Limb (tissue), 2 donors: Measurements from ENCODE around the gene MND1.
"Not testable (repeated sequence)": the region's sequence is repeated elsewhere in the genome, so short reads cannot be mapped to it uniquely, and the experiment has no call there.

Source experiments
- DNase-seq, 2 donors: peaks; one replicate each; pipeline ENCODE4 v3.0.0-alpha.2; 2016; ENCODE audit errors: extremely low spot score in 2 of 2

The MND1 gene

GRCh38 chr4:153401501-153401900, 57.0 kb downstream of the MND1 start:
- no peak for DNase-seq

- no peak for DNase-seq
These were observed 57.9 kb downstream of the MND1 start for GRCh38 chr4:153402366-153402765.

- no peak for DNase-seq
These were observed 59.2 kb downstream of the MND1 start for GRCh38 chr4:153403726-153404125.

- no peak for DNase-seq
These were observed 63.4 kb downstream of the MND1 start for GRCh38 chr4:153407906-153408305.

- DNase-seq: no peak
These were observed 64.4 kb downstream of the MND1 start for GRCh38 chr4:153408932-153409331.

- no peak for DNase-seq
These were observed 64.9 kb downstream of the MND1 start for GRCh38 chr4:153409412-153409811.

GRCh38 chr4:153409924-153410501, 65.5 kb downstream of the MND1 start:
- DNase-seq: peak in 1 of 2 donors; percentile 70

- no peak for DNase-seq
These were observed 69.4 kb downstream of the MND1 start for GRCh38 chr4:153413842-153414241.

- not testable (repeated sequence) for DNase-seq
These were observed 72.0 kb downstream of the MND1 start for GRCh38 chr4:153416456-153416855.

GRCh38 chr4:153418121-153418520, 73.6 kb downstream of the MND1 start:
- no peak for DNase-seq

- DNase-seq: no peak
These were observed 74.1 kb downstream of the MND1 start for GRCh38 chr4:153418558-153418957.

- no peak for DNase-seq
These were observed 74.5 kb downstream of the MND1 start for GRCh38 chr4:153419029-153419428.

GRCh38 chr4:153419673-153420278, 75.3 kb downstream of the MND1 start:
- no peak for DNase-seq

- DNase-seq: no peak
These were observed 75.9 kb downstream of the MND1 start for GRCh38 chr4:153420361-153420760.

- DNase-seq: no peak
These were observed 77.5 kb downstream of the MND1 start for GRCh38 chr4:153421941-153422340.

GRCh38 chr4:153426207-153426885, 81.9 kb downstream of the MND1 start:
- peak in 1 of 2 donors; percentile 44 for DNase-seq

GRCh38 chr4:153427363-153428071, 83.0 kb downstream of the MND1 start:
- DNase-seq: no peak

GRCh38 chr4:153428941-153429475, 84.5 kb downstream of the MND1 start:
- DNase-seq: no peak

GRCh38 chr4:153432965-153433753, 88.7 kb downstream of the MND1 start:
- peak in 1 of 2 donors; percentile 33 for DNase-seq

GRCh38 chr4:153433754-153434105, 89.2 kb downstream of the MND1 start:
- no peak for DNase-seq

GRCh38 chr4:153434190-153434589, 89.7 kb downstream of the MND1 start:
- DNase-seq: no peak
